Measurements from ENCODE around the gene RPLP1.

DNA sequence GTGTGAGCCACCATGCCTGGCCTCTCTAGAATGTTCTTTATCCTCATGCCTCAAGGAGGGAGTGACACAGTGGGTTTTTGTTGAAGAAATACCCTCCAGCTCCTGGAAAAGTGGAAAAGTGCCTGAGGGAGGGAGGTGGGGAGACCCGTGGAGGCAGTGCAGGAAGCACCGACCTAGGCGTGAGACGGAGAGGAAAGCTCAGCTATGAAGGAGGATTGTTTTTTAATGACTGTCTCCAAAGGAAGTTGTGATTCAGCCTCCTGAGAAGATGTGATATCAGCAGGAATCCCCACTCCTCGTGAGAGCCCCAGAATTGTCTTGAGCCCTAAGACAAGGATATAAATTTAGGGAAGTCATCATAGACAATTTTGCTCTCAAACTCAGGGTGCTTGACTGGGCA is 21.7 kb downstream of the RPLP1 start:
- no peak for TF ChIP-seq PTBP1 (IDR thresholded peaks at IDR 0.05; ENCODE audit: low read depth, low read length)
- TF ChIP-seq, protein P1, sequence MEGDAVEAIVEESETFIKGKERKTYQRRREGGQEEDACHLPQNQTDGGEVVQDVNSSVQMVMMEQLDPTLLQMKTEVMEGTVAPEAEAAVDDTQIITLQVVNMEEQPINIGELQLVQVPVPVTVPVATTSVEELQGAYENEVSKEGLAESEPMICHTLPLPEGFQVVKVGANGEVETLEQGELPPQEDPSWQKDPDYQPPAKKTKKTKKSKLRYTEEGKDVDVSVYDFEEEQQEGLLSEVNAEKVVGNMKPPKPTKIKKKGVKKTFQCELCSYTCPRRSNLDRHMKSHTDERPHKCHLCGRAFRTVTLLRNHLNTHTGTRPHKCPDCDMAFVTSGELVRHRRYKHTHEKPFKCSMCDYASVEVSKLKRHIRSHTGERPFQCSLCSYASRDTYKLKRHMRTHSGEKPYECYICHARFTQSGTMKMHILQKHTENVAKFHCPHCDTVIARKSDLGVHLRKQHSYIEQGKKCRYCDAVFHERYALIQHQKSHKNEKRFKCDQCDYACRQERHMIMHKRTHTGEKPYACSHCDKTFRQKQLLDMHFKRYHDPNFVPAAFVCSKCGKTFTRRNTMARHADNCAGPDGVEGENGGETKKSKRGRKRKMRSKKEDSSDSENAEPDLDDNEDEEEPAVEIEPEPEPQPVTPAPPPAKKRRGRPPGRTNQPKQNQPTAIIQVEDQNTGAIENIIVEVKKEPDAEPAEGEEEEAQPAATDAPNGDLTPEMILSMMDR (IDR thresholded peaks at IDR 0.05 in 2 of 3, conservative IDR thresholded peaks at IDR 0.05 in 1 of 3; ENCODE audit: insufficient read depth in 2 of 3, low read depth in 1 of 3, low read length in 3 of 3), result no peak
- TF ChIP-seq NFYB (IDR thresholded peaks at IDR 0.05; ENCODE audit: extremely low read depth, insufficient read length), result no peak
- TF ChIP-seq FIP1L1 (IDR thresholded peaks at IDR 0.05; ENCODE audit: low read depth, low read length, poor library complexity, severe bottlenecking), result no peak
- TF ChIP-seq ZBED1 (IDR thresholded peaks at IDR 0.05), result no peak
- TF ChIP-seq BRCA1 (IDR thresholded peaks at IDR 0.05), result no peak
- no peak for TF ChIP-seq BRCA1 (CRISPR knock-in tag; IDR thresholded peaks at IDR 0.05)
- TF ChIP-seq, protein P2, sequence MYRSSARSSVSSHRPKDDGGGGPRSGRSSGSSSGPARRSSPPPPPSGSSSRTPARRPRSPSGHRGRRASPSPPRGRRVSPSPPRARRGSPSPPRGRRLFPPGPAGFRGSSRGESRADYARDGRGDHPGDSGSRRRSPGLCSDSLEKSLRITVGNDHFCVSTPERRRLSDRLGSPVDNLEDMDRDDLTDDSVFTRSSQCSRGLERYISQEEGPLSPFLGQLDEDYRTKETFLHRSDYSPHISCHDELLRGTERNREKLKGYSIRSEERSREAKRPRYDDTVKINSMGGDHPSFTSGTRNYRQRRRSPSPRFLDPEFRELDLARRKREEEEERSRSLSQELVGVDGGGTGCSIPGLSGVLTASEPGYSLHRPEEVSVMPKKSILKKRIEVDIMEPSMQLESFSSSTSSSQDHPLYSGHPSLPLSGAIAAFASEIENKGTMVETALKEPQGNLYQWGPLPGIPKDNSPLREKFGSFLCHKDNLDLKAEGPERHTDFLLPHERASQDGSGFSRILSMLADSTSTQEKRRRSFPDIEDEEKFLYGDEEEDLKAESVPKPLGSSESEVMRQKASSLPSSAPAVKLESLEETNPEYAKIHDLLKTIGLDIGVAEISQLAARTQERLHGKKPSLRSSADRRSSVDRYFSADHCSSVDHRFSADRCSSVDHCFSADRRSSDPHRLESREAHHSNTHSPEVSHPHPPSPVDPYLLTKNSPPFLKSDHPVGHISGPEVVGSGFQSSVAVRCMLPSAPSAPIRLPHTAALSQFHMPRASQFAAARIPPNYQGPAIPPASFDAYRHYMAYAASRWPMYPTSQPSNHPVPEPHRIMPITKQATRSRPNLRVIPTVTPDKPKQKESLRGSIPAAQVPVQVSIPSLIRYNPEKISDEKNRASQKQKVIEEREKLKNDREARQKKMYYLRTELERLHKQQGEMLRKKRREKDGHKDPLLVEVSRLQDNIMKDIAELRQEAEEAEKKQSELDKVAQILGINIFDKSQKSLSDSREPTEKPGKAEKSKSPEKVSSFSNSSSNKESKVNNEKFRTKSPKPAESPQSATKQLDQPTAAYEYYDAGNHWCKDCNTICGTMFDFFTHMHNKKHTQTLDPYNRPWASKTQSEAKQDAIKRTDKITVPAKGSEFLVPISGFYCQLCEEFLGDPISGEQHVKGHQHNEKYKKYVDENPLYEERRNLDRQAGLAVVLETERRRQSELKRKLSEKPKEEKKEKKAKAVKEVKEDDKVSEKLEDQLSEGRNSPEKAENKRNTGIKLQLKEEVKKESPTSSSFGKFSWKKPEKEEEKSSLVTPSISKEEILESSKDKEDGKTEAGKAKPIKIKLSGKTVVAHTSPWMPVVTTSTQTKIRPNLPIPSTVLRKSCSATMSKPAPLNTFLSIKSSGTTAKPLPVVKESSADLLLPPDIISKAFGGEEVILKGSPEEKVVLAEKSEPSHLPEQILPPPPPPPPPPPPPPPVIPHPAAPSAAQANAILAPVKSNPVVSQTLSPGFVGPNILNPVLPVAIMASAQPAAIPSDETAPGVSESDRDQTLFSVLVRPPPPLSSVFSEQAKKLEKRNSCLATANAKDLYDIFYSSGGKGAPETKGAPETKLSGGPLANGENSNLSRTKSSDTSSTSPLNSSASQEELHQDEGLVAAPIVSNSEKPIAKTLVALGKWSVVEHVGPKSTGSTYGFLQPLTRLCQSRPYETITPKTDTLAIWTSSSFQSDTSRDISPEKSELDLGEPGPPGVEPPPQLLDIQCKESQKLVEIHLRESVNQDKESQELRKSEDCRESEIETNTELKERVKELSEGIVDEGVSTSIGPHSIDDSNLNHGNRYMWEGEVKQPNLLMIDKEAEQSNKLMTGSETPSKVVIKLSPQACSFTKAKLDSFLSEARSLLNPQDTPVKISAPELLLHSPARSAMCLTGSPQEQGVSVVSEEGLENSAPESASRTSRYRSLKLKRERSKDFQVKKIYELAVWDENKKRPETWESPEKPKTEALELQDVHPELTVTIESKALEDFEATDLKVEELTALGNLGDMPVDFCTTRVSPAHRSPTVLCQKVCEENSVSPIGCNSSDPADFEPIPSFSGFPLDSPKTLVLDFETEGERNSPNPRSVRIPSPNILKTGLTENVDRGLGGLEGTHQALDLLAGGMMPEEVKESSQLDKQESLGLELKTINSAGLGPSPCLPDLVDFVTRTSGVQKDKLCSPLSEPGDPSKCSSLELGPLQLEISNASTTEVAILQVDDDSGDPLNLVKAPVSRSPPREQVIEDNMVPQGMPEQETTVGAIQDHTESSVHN (IDR thresholded peaks at IDR 0.05; ENCODE audit: borderline replicate concordance in 1 of 2, low read depth in 1 of 2), result no peak
- no peak for TF ChIP-seq POLR2AphosphoS5 (IDR thresholded peaks at IDR 0.05; ENCODE audit: control insufficient read depth, insufficient read depth, low read depth, low read length)
- TF ChIP-seq MYC (IDR thresholded peaks at IDR 0.05; ENCODE audit: low read depth, low read length), result no peak
- TF ChIP-seq MYC (CRISPR knock-in tag; IDR thresholded peaks at IDR 0.05; ENCODE audit: borderline replicate concordance, low read depth), result no peak
- TF ChIP-seq EP300 (IDR thresholded peaks at IDR 0.05; ENCODE audit: low read length), result no peak
- TF ChIP-seq MAZ (CRISPR knock-in tag; conservative IDR thresholded peaks at IDR 0.05 in 1 of 2, IDR thresholded peaks at IDR 0.05 in 1 of 2), result no peak
- TF ChIP-seq RB1 (IDR thresholded peaks at IDR 0.05; ENCODE audit: low read depth), result no peak
- no peak for TF ChIP-seq POLR2AphosphoS2 (IDR thresholded peaks at IDR 0.05; ENCODE audit: low read length)
- no peak for TF ChIP-seq KDM4B (IDR thresholded peaks at IDR 0.05; ENCODE audit: borderline replicate concordance in 2 of 2, low read depth in 1 of 2)

Measured in K562 (cell line).